Fibroblast of upper back skin (primary cell): ENCODE data around the gene ICAM5.

Source experiments
- DNase-seq: peaks from one replicate; pipeline ENCODE4 v3.0.0-alpha.2; 2013

Gene ICAM5

GRCh38 chr19:10292206-10292788 lies 2.5 kb downstream of the ICAM5 start:
- peak; percentile 65 for DNase-seq

GRCh38 chr19:10292789-10293636 lies 3.3 kb downstream of the ICAM5 start:
- DNase-seq, result no peak

GRCh38 chr19:10293637-10294367 lies 4.0 kb downstream of the ICAM5 start:
- no peak for DNase-seq

- DNase-seq, result no peak
Measured at GRCh38 chr19:10294368-10294697, 4.6 kb downstream of the ICAM5 start.

GRCh38 chr19:10295305-10295846 lies 5.6 kb downstream of the ICAM5 start:
- DNase-seq, result no peak

GRCh38 chr19:10295847-10296591 lies 6.3 kb downstream of the ICAM5 start:
- DNase-seq, result no peak

- no peak for DNase-seq
Measured at GRCh38 chr19:10299545-10300458, 10.1 kb downstream of the ICAM5 start.

GRCh38 chr19:10305139-10305806 lies 15.5 kb downstream of the ICAM5 start:
- peak; percentile 72 for DNase-seq

- DNase-seq, result no peak
Measured at GRCh38 chr19:10306327-10306726, 16.6 kb downstream of the ICAM5 start.

GRCh38 chr19:10309423-10309822 lies 19.7 kb downstream of the ICAM5 start, which contains the start of gene ZGLP1:
Gene ZGLP1, minus strand, starts transcription at chr19:10309815.
- DNase-seq, result no peak

GRCh38 chr19:10315335-10316214 lies 25.8 kb downstream of the ICAM5 start, which contains the start of gene FDX2:
Gene FDX2, minus strand, starts transcription at chr19:10316015. Its CDS starts 19 bp downstream, at chr19:10315996.
- DNase-seq, result peak; percentile 79

GRCh38 chr19:10316229-10317044 lies 26.7 kb downstream of the ICAM5 start:
- no peak for DNase-seq

GRCh38 chr19:10317045-10317856 lies 27.5 kb downstream of the ICAM5 start:
- DNase-seq, result no peak

- no peak for DNase-seq
Measured at GRCh38 chr19:10317857-10318462, 28.2 kb downstream of the ICAM5 start.

GRCh38 chr19:10318807-10319682 lies 29.3 kb downstream of the ICAM5 start:
- no peak for DNase-seq

- DNase-seq, result no peak
Measured at GRCh38 chr19:10320602-10321416, 31.1 kb downstream of the ICAM5 start.
